ENCODE data around the gene TRIML2. TPM values are rescaled to one million over a fixed set of nuclear protein-coding genes. Genes with fewer than 3 reads are reported as not detected.

Gene TRIML2
- total RNA-seq, 6 experiments from 2014 or later = not detected

DNA sequence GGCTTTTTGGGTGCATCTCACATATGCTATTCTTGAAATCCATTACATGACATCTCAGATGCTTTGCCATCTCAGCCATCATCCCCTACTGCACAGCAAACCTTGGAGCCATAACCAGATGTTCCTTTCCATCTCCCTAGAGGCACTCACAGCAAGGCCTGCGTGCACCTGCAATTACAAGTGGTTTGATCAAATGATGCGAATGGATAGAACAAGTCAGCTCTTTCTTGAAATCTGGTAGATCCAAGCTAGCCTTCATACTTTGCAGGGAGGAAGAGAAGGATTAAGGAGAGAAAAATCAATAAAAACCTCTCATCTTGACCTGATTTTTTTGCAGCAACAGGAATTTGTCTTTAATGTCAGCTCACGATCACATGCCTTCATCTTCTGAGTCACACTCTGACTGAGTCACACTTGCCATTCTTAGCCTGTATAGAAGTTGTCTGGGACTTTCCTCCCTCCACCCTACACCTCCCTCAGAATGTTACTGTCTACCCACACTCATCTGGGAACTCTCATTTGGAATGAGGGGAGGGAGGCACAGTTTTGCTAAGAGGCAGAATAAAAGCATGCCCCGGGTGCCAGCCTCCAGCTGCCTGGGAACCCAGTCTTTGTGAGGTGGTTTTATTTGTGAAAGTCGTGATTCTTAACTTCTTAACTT lies 17.9 kb upstream of the TRIML2 start:
- WGBS (ENCODE audit: insufficient coverage, low coverage, low lambda C conversion rate, missing lambda C conversion rate) = 20% methylated on average over 3 of the region's 5 CpGs
- Histone ChIP-seq H3K27me3 (no peaks in the 10 kb centered on the region), H3K4me3 (no peak overlapping the region), H3K27ac (no peak overlapping the region), H3K9me3 (no peaks in the 10 kb centered on the region), H3K4me1 (no peaks in the 10 kb centered on the region), H3K36me3 (no peaks in the 10 kb centered on the region)
- DNase-seq = no peak
- no peak for TF ChIP-seq POLR2A (IDR thresholded peaks at IDR 0.05)
- TF ChIP-seq, protein P1, sequence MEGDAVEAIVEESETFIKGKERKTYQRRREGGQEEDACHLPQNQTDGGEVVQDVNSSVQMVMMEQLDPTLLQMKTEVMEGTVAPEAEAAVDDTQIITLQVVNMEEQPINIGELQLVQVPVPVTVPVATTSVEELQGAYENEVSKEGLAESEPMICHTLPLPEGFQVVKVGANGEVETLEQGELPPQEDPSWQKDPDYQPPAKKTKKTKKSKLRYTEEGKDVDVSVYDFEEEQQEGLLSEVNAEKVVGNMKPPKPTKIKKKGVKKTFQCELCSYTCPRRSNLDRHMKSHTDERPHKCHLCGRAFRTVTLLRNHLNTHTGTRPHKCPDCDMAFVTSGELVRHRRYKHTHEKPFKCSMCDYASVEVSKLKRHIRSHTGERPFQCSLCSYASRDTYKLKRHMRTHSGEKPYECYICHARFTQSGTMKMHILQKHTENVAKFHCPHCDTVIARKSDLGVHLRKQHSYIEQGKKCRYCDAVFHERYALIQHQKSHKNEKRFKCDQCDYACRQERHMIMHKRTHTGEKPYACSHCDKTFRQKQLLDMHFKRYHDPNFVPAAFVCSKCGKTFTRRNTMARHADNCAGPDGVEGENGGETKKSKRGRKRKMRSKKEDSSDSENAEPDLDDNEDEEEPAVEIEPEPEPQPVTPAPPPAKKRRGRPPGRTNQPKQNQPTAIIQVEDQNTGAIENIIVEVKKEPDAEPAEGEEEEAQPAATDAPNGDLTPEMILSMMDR (IDR thresholded peaks at IDR 0.05) = no peak
- intact Hi-C loops (cut with DNase I) = no loop called here
- ATAC-seq = peak in 1 of 4 donors; percentile 27

DNA sequence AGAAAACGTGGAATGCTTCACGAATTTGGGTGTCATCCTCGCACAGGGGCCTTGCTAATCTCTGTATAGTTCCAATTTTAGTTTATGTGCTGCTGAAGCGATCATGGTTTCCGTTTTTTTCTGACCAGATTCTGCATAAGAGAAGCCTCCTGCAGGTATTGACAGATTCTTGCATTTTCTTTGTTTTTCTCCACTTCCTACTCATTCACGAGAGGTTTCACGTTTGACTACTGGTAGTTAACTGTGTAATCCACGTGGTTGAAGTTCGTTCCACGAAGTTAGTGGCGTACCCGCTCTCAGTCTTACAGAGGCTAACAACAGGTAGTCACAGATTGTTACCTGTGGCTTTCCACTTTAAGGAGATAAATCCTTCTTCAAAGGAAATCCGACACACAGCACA lies 12.1 kb upstream of the TRIML2 start:
- intact Hi-C loops (cut with DNase I) = no loop called here
- no peaks in the 10 kb centered on the region for H3K9me3 ChIP-seq
- 24% methylated on average over 13 of the region's 13 CpGs for WGBS (ENCODE audit: insufficient coverage, low coverage, low lambda C conversion rate, missing lambda C conversion rate)
- DNase-seq = no peak
- no peaks in the 10 kb centered on the region for H3K36me3 ChIP-seq
- no peaks in the 10 kb centered on the region for H3K4me1 ChIP-seq
- H3K27ac ChIP-seq = no peak overlapping the region
- TF ChIP-seq, protein P1 (IDR thresholded peaks at IDR 0.05) = no peak
- no peak for TF ChIP-seq POLR2A (IDR thresholded peaks at IDR 0.05)
- H3K4me3 ChIP-seq = no peak overlapping the region
- no peaks in the 10 kb centered on the region for H3K27me3 ChIP-seq
- no peak for ATAC-seq

DNA sequence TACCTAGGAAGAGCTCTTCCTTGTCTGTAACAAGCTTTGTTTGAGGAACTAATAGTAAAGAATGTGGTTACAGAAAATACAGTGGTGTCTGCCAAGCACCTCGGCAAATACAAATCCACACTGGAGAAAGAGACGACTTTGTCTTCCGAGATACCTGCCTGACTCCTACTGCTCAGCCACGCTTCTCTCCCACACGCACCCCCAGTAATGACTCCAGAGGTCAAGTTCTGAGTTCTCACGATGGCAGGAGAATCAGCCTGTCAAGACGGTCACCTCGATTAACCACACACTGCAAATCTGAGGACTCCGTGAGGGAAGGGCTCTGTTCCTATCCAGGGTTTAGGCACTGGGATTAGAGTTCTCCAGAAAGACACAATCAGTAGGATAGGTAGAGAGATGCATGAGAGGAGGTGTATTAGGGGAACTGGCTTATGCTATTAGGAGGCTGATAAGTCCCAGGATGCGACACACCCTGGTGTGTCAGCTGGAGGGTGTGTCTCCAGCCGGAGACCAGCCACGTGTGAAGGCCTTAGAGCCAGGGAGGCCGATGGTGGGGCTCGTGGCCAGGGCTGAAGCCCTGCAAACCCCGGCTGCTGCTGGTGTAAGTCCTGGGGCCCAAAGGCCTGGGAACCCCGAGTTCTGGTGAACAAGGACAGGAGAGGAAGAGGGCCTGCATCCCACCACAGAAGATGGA lies 8.4 kb upstream of the TRIML2 start:
- intact Hi-C loops (cut with DNase I) = no loop called here
- Histone ChIP-seq H3K4me3 (no peak overlapping the region), H3K4me1 (no peaks in the 10 kb centered on the region), H3K36me3 (no peaks in the 10 kb centered on the region), H3K9me3 (no peaks in the 10 kb centered on the region), H3K27ac (no peak overlapping the region), H3K27me3 (no peaks in the 10 kb centered on the region)
- WGBS (ENCODE audit: insufficient coverage, low coverage, low lambda C conversion rate, missing lambda C conversion rate) = 47% methylated on average over 6 of the region's 16 CpGs
- DNase-seq (no peak), ATAC-seq (no peak)
- TF ChIP-seq POLR2A (IDR thresholded peaks at IDR 0.05) = no peak
- TF ChIP-seq, protein P1 (IDR thresholded peaks at IDR 0.05) = no peak

DNA sequence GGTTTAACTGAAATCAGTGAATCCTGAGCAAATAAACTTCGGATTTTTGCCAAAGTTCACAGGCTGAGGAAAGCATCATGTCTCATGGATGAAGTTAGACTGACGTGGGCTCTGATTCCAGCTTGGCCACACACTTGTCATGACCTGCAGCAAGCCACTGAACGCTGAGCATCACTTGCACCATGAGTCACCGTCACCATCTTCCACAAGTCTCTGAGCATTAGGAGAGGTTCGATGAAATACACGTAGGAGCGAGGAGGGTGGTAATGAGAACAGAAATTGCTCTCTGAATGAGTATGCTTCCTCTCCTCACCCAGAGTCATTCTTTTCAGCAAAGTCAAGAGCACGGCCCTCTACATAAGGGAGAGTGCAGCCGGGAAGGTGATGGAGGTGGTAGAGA lies 3.8 kb upstream of the TRIML2 start:
- 61% methylated on average over 7 of the region's 9 CpGs for WGBS (ENCODE audit: insufficient coverage, low coverage, low lambda C conversion rate, missing lambda C conversion rate)
- no peak for ATAC-seq
- H3K27me3 ChIP-seq = no peaks in the 10 kb centered on the region
- H3K9me3 ChIP-seq = no peaks in the 10 kb centered on the region
- H3K27ac ChIP-seq = no peak overlapping the region
- H3K36me3 ChIP-seq = no peaks in the 10 kb centered on the region
- TF ChIP-seq POLR2A (IDR thresholded peaks at IDR 0.05) = no peak
- TF ChIP-seq, protein P1 (IDR thresholded peaks at IDR 0.05) = no peak
- intact Hi-C loops (cut with DNase I) = no loop called here
- no peak overlapping the region for H3K4me3 ChIP-seq
- no peak for DNase-seq
- no peaks in the 10 kb centered on the region for H3K4me1 ChIP-seq

Measured in right lobe of liver (tissue), 6 donors.